OCI-LY1 (cell line): ENCODE measurements around the gene CRADD.

Experiments used
- H2AFZ ChIP-seq: fragments of 200-600 bp; sonication (generic), shearing (Covaris generic); 2 replicates; pipeline ENCODE4 v1.6.0; 2014; ENCODE audit warnings: antibody characterized with exemption, mild to moderate bottlenecking, low read length
- H3F3A ChIP-seq: fragments of 200-600 bp; sonication (generic), shearing (Covaris generic); 2 replicates; pipeline ENCODE4 v1.6.0; 2014; ENCODE audit warnings: mild to moderate bottlenecking, antibody characterized with exemption, low read length, moderate library complexity; ENCODE audit not compliant: insufficient read depth
- H3K27ac ChIP-seq: fragments of 200-600 bp; sonication (generic); 2 replicates; pipeline ENCODE4 v1.5.1; 2014; ENCODE audit warnings: low read length, mixed run types, mild to moderate bottlenecking, low read depth; ENCODE audit not compliant: poor library complexity, severe bottlenecking
- H3K27me3 ChIP-seq: fragments of 200-600 bp; sonication (generic); 2 replicates; pipeline ENCODE4 v1.6.0; 2014; ENCODE audit warnings: antibody characterized with exemption, mild to moderate bottlenecking, low read length, moderate library complexity; ENCODE audit not compliant: insufficient read depth
- H3K36me3 ChIP-seq: fragments of 200-600 bp; sonication (generic); 2 replicates; pipeline ENCODE4 v1.6.1; 2014; ENCODE audit warnings: mild to moderate bottlenecking, antibody characterized with exemption, low read length, moderate library complexity, mixed read lengths; ENCODE audit not compliant: insufficient read depth
- H3K4me1 ChIP-seq: fragments of 200-600 bp; sonication (generic); 2 replicates; pipeline ENCODE4 v1.5.1; 2014; ENCODE audit warnings: mild to moderate bottlenecking, low read length, moderate library complexity; ENCODE audit not compliant: insufficient read depth, severe bottlenecking
- H3K4me2 ChIP-seq: fragments of 200-600 bp; sonication (generic), shearing (Covaris generic); 2 replicates; pipeline ENCODE4 v1.6.1; 2014; ENCODE audit warnings: low read length
- H3K4me3 ChIP-seq: fragments of 200-600 bp; sonication (generic); 2 replicates; pipeline ENCODE4 v1.5.1; 2014; ENCODE audit warnings: low read length, low read depth, mild to moderate bottlenecking, mixed read lengths; ENCODE audit not compliant: poor library complexity, severe bottlenecking
- H3K79me2 ChIP-seq: fragments of 200-600 bp; shearing (Covaris generic); 2 replicates; pipeline ENCODE4 v1.6.1; 2016; ENCODE audit warnings: mixed run types, low read length, mixed read lengths; ENCODE audit not compliant: insufficient read depth
- H3K9ac ChIP-seq: fragments of 200-600 bp; sonication (generic), shearing (Covaris generic); 2 replicates; pipeline ENCODE4 v1.6.1; 2014; ENCODE audit warnings: mild to moderate bottlenecking, low read length, mixed read lengths
- H3K9me2 ChIP-seq: fragments of 200-600 bp; sonication (generic), shearing (Covaris generic); 2 replicates; pipeline ENCODE4 v1.6.1; 2014; ENCODE audit warnings: low read depth, mild to moderate bottlenecking, low read length, mixed read lengths
- H3K9me3 ChIP-seq: fragments of 200-600 bp; shearing (Covaris generic); 2 replicates; pipeline ENCODE4 v1.6.1; 2014; ENCODE audit warnings: low read length, mixed read lengths
- H4K20me1 ChIP-seq: fragments of 200-600 bp; sonication (generic), shearing (Covaris generic); 2 replicates; pipeline ENCODE4 v1.6.0; 2016; ENCODE audit warnings: mild to moderate bottlenecking, low read length; ENCODE audit not compliant: insufficient read depth
- EZH2 ChIP-seq: fragments of 200-600 bp; sonication (generic), shearing (Covaris generic); IDR thresholded peaks from 2 replicates; pipeline ENCODE4 v1.8.0; 2017; ENCODE audit warnings: borderline replicate concordance, mixed run types, mild to moderate bottlenecking, antibody characterized with exemption, low read length, moderate library complexity, mixed read lengths
- TF ChIP-seq, protein P1 (sequence below): fragments of 200-600 bp; sonication (generic), shearing (Covaris generic); IDR thresholded peaks from 2 replicates; pipeline ENCODE4 v1.5.1; 2017; ENCODE audit warnings: mild to moderate bottlenecking, antibody characterized with exemption, low read length, moderate library complexity, mixed read lengths

The CRADD gene

DNA sequence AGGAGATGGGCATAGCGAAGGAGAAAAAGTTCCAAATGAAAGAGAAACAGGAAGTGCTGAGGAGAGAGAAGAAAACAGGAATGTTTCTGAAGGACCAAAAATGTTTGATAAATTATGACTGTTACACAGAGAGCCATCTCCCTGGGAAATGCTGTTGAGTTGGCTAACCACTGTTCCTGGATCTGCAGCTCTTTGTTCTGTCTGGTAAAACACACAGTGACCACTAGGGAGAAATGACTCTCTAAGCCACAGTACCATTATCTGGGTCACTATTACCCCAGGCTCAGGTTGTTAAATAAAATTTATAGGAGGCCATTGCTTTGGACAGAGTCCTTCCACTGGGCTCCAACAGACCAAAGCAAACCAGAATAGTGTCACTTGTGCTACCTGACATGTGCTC, 219.3 kb downstream of the CRADD start:
- H3F3A ChIP-seq: no peaks in the 10 kb centered on the region
- H3K9ac ChIP-seq: no peak overlapping the region
- no peak overlapping the region for H2AFZ ChIP-seq
- no peak overlapping the region for H3K27ac ChIP-seq
- no peaks in the 10 kb centered on the region for H3K9me3 ChIP-seq
- no peaks in the 10 kb centered on the region for H3K79me2 ChIP-seq
- H3K27me3 ChIP-seq: no peaks in the 10 kb centered on the region
- no peak overlapping the region for H3K4me2 ChIP-seq
- H4K20me1 ChIP-seq: no peaks in the 10 kb centered on the region
- H3K9me2 ChIP-seq: no peaks in the 10 kb centered on the region
- H3K4me3 ChIP-seq: no peak overlapping the region
- no peak for TF ChIP-seq EZH2
- TF ChIP-seq, protein P1, sequence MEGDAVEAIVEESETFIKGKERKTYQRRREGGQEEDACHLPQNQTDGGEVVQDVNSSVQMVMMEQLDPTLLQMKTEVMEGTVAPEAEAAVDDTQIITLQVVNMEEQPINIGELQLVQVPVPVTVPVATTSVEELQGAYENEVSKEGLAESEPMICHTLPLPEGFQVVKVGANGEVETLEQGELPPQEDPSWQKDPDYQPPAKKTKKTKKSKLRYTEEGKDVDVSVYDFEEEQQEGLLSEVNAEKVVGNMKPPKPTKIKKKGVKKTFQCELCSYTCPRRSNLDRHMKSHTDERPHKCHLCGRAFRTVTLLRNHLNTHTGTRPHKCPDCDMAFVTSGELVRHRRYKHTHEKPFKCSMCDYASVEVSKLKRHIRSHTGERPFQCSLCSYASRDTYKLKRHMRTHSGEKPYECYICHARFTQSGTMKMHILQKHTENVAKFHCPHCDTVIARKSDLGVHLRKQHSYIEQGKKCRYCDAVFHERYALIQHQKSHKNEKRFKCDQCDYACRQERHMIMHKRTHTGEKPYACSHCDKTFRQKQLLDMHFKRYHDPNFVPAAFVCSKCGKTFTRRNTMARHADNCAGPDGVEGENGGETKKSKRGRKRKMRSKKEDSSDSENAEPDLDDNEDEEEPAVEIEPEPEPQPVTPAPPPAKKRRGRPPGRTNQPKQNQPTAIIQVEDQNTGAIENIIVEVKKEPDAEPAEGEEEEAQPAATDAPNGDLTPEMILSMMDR: no peak
- no peaks in the 10 kb centered on the region for H3K36me3 ChIP-seq
- no peaks in the 10 kb centered on the region for H3K4me1 ChIP-seq

DNA sequence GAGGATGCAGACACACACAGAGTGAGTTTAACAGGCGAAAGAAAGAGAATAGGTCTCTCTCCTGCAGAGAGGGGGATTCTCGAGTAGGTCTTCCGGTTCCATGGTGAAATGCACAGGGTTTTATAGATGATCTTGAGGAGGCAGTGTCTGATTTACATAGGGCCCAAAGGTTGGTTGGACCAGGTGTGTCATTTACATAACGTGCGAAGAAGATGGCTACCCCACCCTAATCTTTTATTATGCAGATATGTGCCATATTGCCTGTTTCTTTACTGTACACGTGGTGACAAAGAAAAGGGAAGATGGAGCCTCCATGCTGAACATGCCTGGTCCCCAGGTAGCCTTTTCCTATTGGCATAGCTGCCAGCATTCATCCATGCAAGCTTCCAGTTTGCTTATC, 219.8 kb downstream of the CRADD start:
- Histone ChIP-seq H4K20me1 (no peaks in the 10 kb centered on the region), H3K79me2 (no peaks in the 10 kb centered on the region), H3K9me2 (no peaks in the 10 kb centered on the region), H3F3A (no peaks in the 10 kb centered on the region), H3K36me3 (no peaks in the 10 kb centered on the region), H3K27me3 (no peaks in the 10 kb centered on the region), H3K9me3 (no peaks in the 10 kb centered on the region), H2AFZ (no peak overlapping the region), H3K27ac (no peak overlapping the region), H3K4me3 (no peak overlapping the region), H3K4me2 (no peak overlapping the region), H3K9ac (no peak overlapping the region), H3K4me1 (no peaks in the 10 kb centered on the region)
- TF ChIP-seq, protein P1: no peak
- no peak for TF ChIP-seq EZH2

DNA sequence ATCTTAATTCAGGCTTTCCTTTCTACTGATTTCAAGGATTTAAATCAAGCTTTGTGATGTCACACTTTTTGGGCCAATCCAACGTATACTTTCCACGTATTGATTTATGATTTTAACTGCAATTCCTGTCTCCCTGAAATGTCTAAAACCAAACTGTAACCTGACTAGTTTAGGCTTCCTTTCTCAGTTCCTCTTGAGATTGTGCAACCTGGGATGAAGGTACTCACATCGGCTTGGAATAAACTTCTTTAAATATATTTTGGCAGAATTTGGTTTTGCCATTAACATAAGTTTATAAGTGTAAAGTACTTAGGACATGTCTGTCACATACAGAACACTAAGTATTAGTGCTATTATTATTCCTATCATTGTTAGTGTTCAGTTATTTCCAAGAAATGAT, 224.6 kb downstream of the CRADD start:
- no peaks in the 10 kb centered on the region for H3K9me2 ChIP-seq
- no peak overlapping the region for H2AFZ ChIP-seq
- no peaks in the 10 kb centered on the region for H3F3A ChIP-seq
- H3K4me2 ChIP-seq: no peak overlapping the region
- no peaks in the 10 kb centered on the region for H3K79me2 ChIP-seq
- H3K9me3 ChIP-seq: no peaks in the 10 kb centered on the region
- no peaks in the 10 kb centered on the region for H4K20me1 ChIP-seq
- H3K27me3 ChIP-seq: no peaks in the 10 kb centered on the region
- no peak overlapping the region for H3K4me3 ChIP-seq
- no peak overlapping the region for H3K9ac ChIP-seq
- no peak overlapping the region for H3K27ac ChIP-seq
- H3K4me1 ChIP-seq: no peaks in the 10 kb centered on the region
- no peak for TF ChIP-seq EZH2
- TF ChIP-seq, protein P1: no peak
- H3K36me3 ChIP-seq: no peaks in the 10 kb centered on the region
